SK-N-SH (cell line): ENCODE data around the gene CSTF2T.

Experiments
- CTCF ChIP-seq: fragments of 200-600 bp; sonication (generic); IDR thresholded peaks from 2 replicates; pipeline ENCODE4 v1.6.1; 2017; ENCODE audit warnings: antibody characterized with exemption, mild to moderate bottlenecking, moderate library complexity
- EZH2phosphoT487 ChIP-seq: fragments of 200-600 bp; sonication (generic); IDR thresholded peaks from 2 replicates; pipeline ENCODE4 v1.6.1; 2017; ENCODE audit warnings: low read depth, mixed run types, mild to moderate bottlenecking, antibody characterized with exemption, moderate library complexity, borderline replicate concordance
- NFIC ChIP-seq: IDR thresholded peaks from 2 replicates; pipeline ENCODE4 v1.4.0; 2012; ENCODE audit warnings: borderline replicate concordance

GRCh38 chr10:51707392-51707791, 8.0 kb upstream of the CSTF2T start:
- no peak for TF ChIP-seq EZH2phosphoT487
- no peak for TF ChIP-seq NFIC
- no peak for TF ChIP-seq CTCF
